ENCODE data around the gene NMT1. TPM values are rescaled to one million over a fixed set of nuclear protein-coding genes. Genes with fewer than 3 reads are reported as not detected.

Gene NMT1
- total and polyA plus RNA-seq, 2 experiments from 2014 or later, result 95.6 to 298 TPM

- peak; percentile 69 for ATAC-seq
Measured at GRCh38 chr17:45013021-45013997, 47.8 kb upstream of the NMT1 start.

GRCh38 chr17:45016237-45016636 lies 44.9 kb upstream of the NMT1 start:
- Histone ChIP-seq H3K4me1 (ENCODE audit: insufficient read depth) (peaks cover 21% of the 10 kb centered on the region), H3F3A (replicated peaks; ENCODE audit: low read depth) (peaks cover 7% of the 10 kb centered on the region; the same call in 1 of the 2 replicates), H2AFZ (no peak overlapping the region), H3K4me3 (no peak overlapping the region), H3K9me2 (ENCODE audit: insufficient read depth) (no peaks in the 10 kb centered on the region), H3K27me3 (ENCODE audit: insufficient read depth) (peaks cover 43% of the 10 kb centered on the region), H4K20me1 (replicated peaks; ENCODE audit: insufficient read depth) (no peaks in the 10 kb centered on the region; the same call in 1 of the 2 replicates), H3K36me3 (ENCODE audit: insufficient read depth) (no peaks in the 10 kb centered on the region), H3K27ac (ENCODE audit: low read depth) (no peak overlapping the region), H3K79me2 (replicated peaks; ENCODE audit: insufficient read depth) (no peaks in the 10 kb centered on the region), H3K4me2 (no peak overlapping the region)
- no peak for TF ChIP-seq ETS1 (IDR thresholded peaks at IDR 0.05)
- TF ChIP-seq CTCF (conservative IDR thresholded peaks at IDR 0.05; ENCODE audit: low read depth in 2 of 2), result no peak
- TF ChIP-seq ZNF462 (CRISPR knock-in tag; IDR thresholded peaks at IDR 0.05), result no peak
- DNase-seq (ENCODE audit: low spot score) (no peak), ATAC-seq (no peak)
- H3K27ac Mint-ChIP-seq, result no peak overlapping the region
- peaks cover 34% of the 10 kb centered on the region for H3K4me1 Mint-ChIP-seq
- no peak overlapping the region for H3K4me3 Mint-ChIP-seq
- H3K36me3 Mint-ChIP-seq (ENCODE audit: low read depth), result no peaks in the 10 kb centered on the region; the same call in 2 of the 3 replicates
- no peaks in the 10 kb centered on the region for H3K9me3 Mint-ChIP-seq
- peaks cover 43% of the 10 kb centered on the region for H3K27me3 Mint-ChIP-seq (ENCODE audit: insufficient read depth, low read depth, poor library complexity)

More at GRCh38 chr17:45013021-45013997, 47.8 kb upstream of the NMT1 start:
- Mint-ChIP-seq H3K36me3 (ENCODE audit: low read depth) (no peaks in the 10 kb centered on the region), H3K9me3 (no peaks in the 10 kb centered on the region), H3K27me3 (ENCODE audit: insufficient read depth, low read depth, poor library complexity) (peaks cover 20% of the 10 kb centered on the region), H3K4me3 (no peak overlapping the region), H3K4me1 (peaks cover 18% of the 10 kb centered on the region), H3K27ac (no peak overlapping the region)
- Histone ChIP-seq H3K9me2 (ENCODE audit: insufficient read depth) (no peaks in the 10 kb centered on the region), H2AFZ (peak overlapping the region; percentile 76), H3K79me2 (replicated peaks; ENCODE audit: insufficient read depth) (no peaks in the 10 kb centered on the region), H4K20me1 (replicated peaks; ENCODE audit: insufficient read depth) (no peaks in the 10 kb centered on the region), H3F3A (replicated peaks; ENCODE audit: low read depth) (no peaks in the 10 kb centered on the region; the same call in 1 of the 2 replicates), H3K4me2 (no peak overlapping the region), H3K36me3 (ENCODE audit: insufficient read depth) (no peaks in the 10 kb centered on the region), H3K27me3 (ENCODE audit: insufficient read depth) (peaks cover 13% of the 10 kb centered on the region), H3K4me3 (no peak overlapping the region), H3K27ac (ENCODE audit: low read depth) (no peak overlapping the region), H3K4me1 (ENCODE audit: insufficient read depth) (peaks cover 5% of the 10 kb centered on the region; the same call in 1 of the 2 replicates)
- no peak for TF ChIP-seq JUNB (IDR thresholded peaks at IDR 0.05; ENCODE audit: unreplicated experiment)
- peak; percentile 45 for DNase-seq (ENCODE audit: low spot score)
